ENCODE results near the gene DLEU7.

DLEU7 gene

DNA sequence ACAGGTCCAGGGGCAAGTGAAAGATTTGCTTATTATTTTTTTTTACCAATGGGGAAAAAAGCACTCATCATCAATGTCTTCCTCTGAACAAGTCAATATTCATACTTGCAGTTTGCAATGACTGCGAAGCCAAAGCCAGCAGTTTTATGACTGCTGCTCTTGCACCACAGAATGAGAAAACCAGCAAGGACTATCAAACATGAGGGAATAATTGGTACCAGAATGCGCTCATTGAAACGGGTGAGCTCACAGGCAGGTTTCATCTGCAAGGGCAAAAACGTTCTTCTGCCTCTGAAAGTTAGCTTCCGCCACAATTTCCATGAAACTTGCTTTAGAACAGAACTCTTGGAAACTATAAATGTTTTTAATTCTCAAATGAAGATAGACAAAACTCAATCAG is 5.5 kb downstream of the DLEU7 start:
- FAIRE-seq: no peak

DNA sequence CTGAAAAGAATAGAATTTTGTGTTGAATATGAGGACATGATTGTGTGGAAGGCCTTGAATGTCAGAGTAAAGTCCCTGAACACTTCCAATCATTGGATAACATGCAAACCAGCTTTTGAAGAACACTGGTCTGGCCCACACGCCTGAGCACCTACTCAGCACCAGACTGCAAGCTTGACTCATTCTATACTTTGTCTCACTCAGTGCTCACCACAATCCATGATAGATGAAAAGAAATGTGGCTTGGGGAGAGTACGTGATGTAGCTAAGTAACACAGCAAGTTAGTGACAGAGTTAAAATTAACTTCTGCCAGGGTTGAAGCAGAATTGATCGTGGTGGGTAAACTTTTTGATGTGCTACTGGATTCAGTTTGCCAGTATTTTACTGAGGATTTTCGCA is 12.0 kb downstream of the DLEU7 start:
- DNase-seq (ENCODE audit: insufficient read length, low spot score): no peak
- peak; percentile 40 for FAIRE-seq
- TF ChIP-seq POLR2A (IDR thresholded peaks at IDR 0.05; ENCODE audit: low read depth, low read length) (no peak), POU2F2 (IDR thresholded peaks at IDR 0.05; ENCODE audit: low read depth, low read length) (no peak), SPI1 (IDR thresholded peaks at IDR 0.05; ENCODE audit: low read depth, low read length) (no peak), POLR2AphosphoS5 (IDR thresholded peaks at IDR 0.05; ENCODE audit: low read depth, low read length) (no peak), PAX5 (IDR thresholded peaks at IDR 0.05; ENCODE audit: insufficient read depth, low read length, severe bottlenecking) (no peak), TAF1 (IDR thresholded peaks at IDR 0.05; ENCODE audit: low read depth, low read length) (no peak)

More for the DNA sequence above, 5.5 kb downstream of the DLEU7 start:
- DNase-seq (ENCODE audit: insufficient read length, low spot score): no peak
- TF ChIP-seq POLR2AphosphoS5 (IDR thresholded peaks at IDR 0.05; ENCODE audit: low read depth, low read length) (no peak), SPI1 (IDR thresholded peaks at IDR 0.05; ENCODE audit: low read depth, low read length) (no peak)

GRCh38 chr13:50829896-50830295 is 13.6 kb downstream of the DLEU7 start:
- DNase-seq (ENCODE audit: insufficient read length, low spot score) (no peak), FAIRE-seq (no peak)
- TF ChIP-seq POU2F2 (IDR thresholded peaks at IDR 0.05; ENCODE audit: low read depth, low read length) (no peak), POLR2A (IDR thresholded peaks at IDR 0.05; ENCODE audit: low read depth, low read length) (no peak), SPI1 (IDR thresholded peaks at IDR 0.05; ENCODE audit: low read depth, low read length) (no peak), TAF1 (IDR thresholded peaks at IDR 0.05; ENCODE audit: low read depth, low read length) (no peak), POLR2AphosphoS5 (IDR thresholded peaks at IDR 0.05; ENCODE audit: low read depth, low read length) (no peak), PAX5 (IDR thresholded peaks at IDR 0.05; ENCODE audit: insufficient read depth, low read length, severe bottlenecking) (no peak)

DNA sequence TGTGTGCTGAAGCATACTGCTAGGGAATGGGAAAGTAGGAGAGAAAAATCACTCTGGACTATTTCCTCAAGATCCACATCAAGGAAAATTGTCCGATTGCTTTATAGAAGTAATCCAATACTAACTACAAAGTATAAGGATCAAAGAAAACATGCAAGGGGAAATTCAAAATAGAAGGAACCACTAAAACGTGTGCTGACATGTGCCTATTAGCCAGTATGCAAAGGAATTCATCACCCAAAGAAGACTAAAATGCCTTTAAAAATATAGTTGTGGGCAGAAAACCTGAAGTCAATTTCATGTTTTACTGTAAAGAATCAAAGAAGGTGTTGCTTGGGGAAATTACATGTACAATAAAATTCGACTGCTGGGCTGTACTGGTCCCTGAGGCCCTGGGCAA is 14.3 kb downstream of the DLEU7 start:
- TF ChIP-seq SPI1 (IDR thresholded peaks at IDR 0.05; ENCODE audit: low read depth, low read length) (no peak), POU2F2 (IDR thresholded peaks at IDR 0.05; ENCODE audit: low read depth, low read length) (no peak), POLR2A (IDR thresholded peaks at IDR 0.05; ENCODE audit: low read depth, low read length) (no peak), TAF1 (IDR thresholded peaks at IDR 0.05; ENCODE audit: low read depth, low read length) (no peak), PAX5 (IDR thresholded peaks at IDR 0.05; ENCODE audit: insufficient read depth, low read length, severe bottlenecking) (no peak), POLR2AphosphoS5 (IDR thresholded peaks at IDR 0.05; ENCODE audit: low read depth, low read length) (no peak)
- FAIRE-seq (no peak), DNase-seq (ENCODE audit: insufficient read length, low spot score) (no peak)

GRCh38 chr13:50826035-50826434 is 17.5 kb downstream of the DLEU7 start:
- DNase-seq (ENCODE audit: insufficient read length, low spot score) (no peak), FAIRE-seq (no peak)
- TF ChIP-seq SPI1 (IDR thresholded peaks at IDR 0.05; ENCODE audit: low read depth, low read length): no peak
- no peak for TF ChIP-seq POLR2A (IDR thresholded peaks at IDR 0.05; ENCODE audit: low read depth, low read length)
- no peak for TF ChIP-seq PAX5 (IDR thresholded peaks at IDR 0.05; ENCODE audit: insufficient read depth, low read length, severe bottlenecking)
- no peak for TF ChIP-seq TAF1 (IDR thresholded peaks at IDR 0.05; ENCODE audit: low read depth, low read length)
- TF ChIP-seq POU2F2 (IDR thresholded peaks at IDR 0.05; ENCODE audit: low read depth, low read length): no peak
- no peak for TF ChIP-seq POLR2AphosphoS5 (IDR thresholded peaks at IDR 0.05; ENCODE audit: low read depth, low read length)

DNA sequence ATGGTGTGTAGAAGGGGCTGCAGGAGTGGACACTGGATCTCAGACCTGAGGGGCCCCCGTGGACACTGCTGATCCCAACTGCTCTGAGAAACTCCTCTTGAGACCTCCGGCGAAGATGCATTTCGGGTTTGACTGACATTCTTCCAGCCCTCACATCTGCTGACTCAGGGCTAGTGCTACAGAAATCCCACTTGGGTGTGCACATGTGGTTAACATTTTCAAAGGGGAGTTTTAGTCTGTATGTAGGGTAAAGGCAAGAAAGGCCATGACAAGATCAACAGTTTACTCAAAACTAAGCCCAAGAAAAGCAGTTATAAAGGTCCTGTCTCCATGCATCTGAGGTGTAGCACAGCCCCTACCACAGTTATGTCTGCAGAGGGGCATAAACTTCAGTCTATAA is 31.2 kb downstream of the DLEU7 start:
- no peak for DNase-seq (ENCODE audit: insufficient read length, low spot score)
- no peak for FAIRE-seq
- TF ChIP-seq POLR2A (IDR thresholded peaks at IDR 0.05; ENCODE audit: low read depth, low read length): no peak
- TF ChIP-seq SPI1 (IDR thresholded peaks at IDR 0.05; ENCODE audit: low read depth, low read length): no peak

- no peak for TF ChIP-seq POLR2AphosphoS5 (IDR thresholded peaks at IDR 0.05; ENCODE audit: low read depth, low read length)
- TF ChIP-seq TAF1 (IDR thresholded peaks at IDR 0.05; ENCODE audit: low read depth, low read length): no peak
- peak; percentile 99 for TF ChIP-seq SPI1 (IDR thresholded peaks at IDR 0.05; ENCODE audit: low read depth, low read length)
- peak; percentile 64; the same call in 1 of the 2 replicates for TF ChIP-seq POU2F2 (IDR thresholded peaks at IDR 0.05; ENCODE audit: low read depth, low read length)
- TF ChIP-seq POLR2A (IDR thresholded peaks at IDR 0.05; ENCODE audit: low read depth, low read length): no peak
- TF ChIP-seq PAX5 (IDR thresholded peaks at IDR 0.05; ENCODE audit: insufficient read depth, low read length, severe bottlenecking): no peak
- no peak for DNase-seq (ENCODE audit: insufficient read length, low spot score)
- peak; percentile 95 for FAIRE-seq
Measured at GRCh38 chr13:50810998-50811397, 32.5 kb downstream of the DLEU7 start.

DNA sequence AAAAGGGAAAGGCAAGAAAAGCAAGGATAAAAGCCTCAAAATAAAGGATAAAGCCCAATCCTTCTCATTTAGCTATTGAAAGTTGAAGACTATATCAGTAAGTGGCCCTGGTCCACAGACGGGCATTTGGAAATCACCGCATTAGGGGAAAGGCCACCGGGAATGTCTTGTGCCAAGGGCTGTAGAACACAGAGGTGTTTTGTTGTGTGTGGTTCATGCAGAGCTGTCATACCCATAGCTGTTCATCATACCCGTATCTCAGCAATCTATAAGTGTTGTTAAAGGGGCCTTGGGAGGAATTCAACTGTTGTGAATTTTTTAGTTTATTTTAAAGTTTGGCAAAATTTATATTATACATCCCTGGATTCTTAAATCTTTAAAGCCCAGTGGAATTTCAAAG is 33.0 kb downstream of the DLEU7 start:
- FAIRE-seq: no peak
- TF ChIP-seq SPI1 (IDR thresholded peaks at IDR 0.05; ENCODE audit: low read depth, low read length): no peak
- no peak for TF ChIP-seq POLR2A (IDR thresholded peaks at IDR 0.05; ENCODE audit: low read depth, low read length)
- no peak for TF ChIP-seq POLR2AphosphoS5 (IDR thresholded peaks at IDR 0.05; ENCODE audit: low read depth, low read length)
- TF ChIP-seq TAF1 (IDR thresholded peaks at IDR 0.05; ENCODE audit: low read depth, low read length): no peak
- TF ChIP-seq POU2F2 (IDR thresholded peaks at IDR 0.05; ENCODE audit: low read depth, low read length): no peak
- TF ChIP-seq PAX5 (IDR thresholded peaks at IDR 0.05; ENCODE audit: insufficient read depth, low read length, severe bottlenecking): no peak
- DNase-seq (ENCODE audit: insufficient read length, low spot score): no peak

GRCh38 chr13:50809133-50810090 is 34.1 kb downstream of the DLEU7 start:
- DNase-seq (ENCODE audit: insufficient read length, low spot score): no peak
- TF ChIP-seq POLR2AphosphoS5 (IDR thresholded peaks at IDR 0.05; ENCODE audit: low read depth, low read length): no peak
- no peak for FAIRE-seq

GRCh38 chr13:50805805-50806204 is 37.7 kb downstream of the DLEU7 start:
- DNase-seq (ENCODE audit: insufficient read length, low spot score) (no peak), FAIRE-seq (no peak)
- no peak for TF ChIP-seq PAX5 (IDR thresholded peaks at IDR 0.05; ENCODE audit: insufficient read depth, low read length, severe bottlenecking)
- no peak for TF ChIP-seq TAF1 (IDR thresholded peaks at IDR 0.05; ENCODE audit: low read depth, low read length)
- no peak for TF ChIP-seq SPI1 (IDR thresholded peaks at IDR 0.05; ENCODE audit: low read depth, low read length)
- TF ChIP-seq POLR2AphosphoS5 (IDR thresholded peaks at IDR 0.05; ENCODE audit: low read depth, low read length): no peak
- no peak for TF ChIP-seq POU2F2 (IDR thresholded peaks at IDR 0.05; ENCODE audit: low read depth, low read length)
- TF ChIP-seq POLR2A (IDR thresholded peaks at IDR 0.05; ENCODE audit: low read depth, low read length): no peak
